Measurements from ENCODE around the gene GNAQ. TPM values are rescaled to one million over a fixed set of nuclear protein-coding genes. Genes with fewer than 3 reads are reported as not detected.

Gene GNAQ
- total and polyA plus RNA-seq, 2 experiments from 2014 or later: 21.1 to 43.1 TPM

GRCh38 chr9:77980622-77981021 lies 51.0 kb downstream of the GNAQ start:
- Histone ChIP-seq H2AFZ (no peak overlapping the region), H3K36me3 (ENCODE audit: insufficient read depth) (no peaks in the 10 kb centered on the region), H3K9me2 (ENCODE audit: insufficient read depth) (no peaks in the 10 kb centered on the region), H3K4me3 (no peak overlapping the region), H3K79me2 (replicated peaks; ENCODE audit: insufficient read depth) (peaks cover 75% of the 10 kb centered on the region), H3K27ac (ENCODE audit: low read depth) (no peak overlapping the region), H3K4me2 (no peak overlapping the region), H3F3A (replicated peaks; ENCODE audit: low read depth) (0 out of 2 replicates have a peak, but pooled peaks cover 3% of the 10 kb centered on the region), H3K27me3 (ENCODE audit: insufficient read depth) (no peaks in the 10 kb centered on the region), H3K4me1 (ENCODE audit: insufficient read depth) (peaks cover 19% of the 10 kb centered on the region), H4K20me1 (replicated peaks; ENCODE audit: insufficient read depth) (peaks cover 3% of the 10 kb centered on the region)
- H3K36me3 Mint-ChIP-seq (ENCODE audit: low read depth): 0 out of 3 replicates have a peak, but pooled peaks cover 3% of the 10 kb centered on the region
- H3K27ac Mint-ChIP-seq: peak overlapping the region; percentile 56; the same call in 1 of the 2 replicates
- H3K4me1 Mint-ChIP-seq: peaks cover 47% of the 10 kb centered on the region
- DNase-seq (ENCODE audit: low spot score) (no peak), ATAC-seq (no peak)
- H3K4me3 Mint-ChIP-seq: no peak overlapping the region
- H3K9me3 Mint-ChIP-seq: no peaks in the 10 kb centered on the region
- peaks cover 6% of the 10 kb centered on the region for H3K27me3 Mint-ChIP-seq (ENCODE audit: insufficient read depth, low read depth, poor library complexity)
- TF ChIP-seq CREB1 (CRISPR knock-in tag; IDR thresholded peaks at IDR 0.05; ENCODE audit: low read depth) (no peak), ETS1 (IDR thresholded peaks at IDR 0.05) (no peak), EZH2phosphoT487 (IDR thresholded peaks at IDR 0.05; ENCODE audit: unreplicated experiment) (no peak), NANOG (IDR thresholded peaks at IDR 0.05; ENCODE audit: borderline replicate concordance) (no peak), CTCF (conservative IDR thresholded peaks at IDR 0.05; ENCODE audit: low read depth in 2 of 2) (no peak), JUNB (IDR thresholded peaks at IDR 0.05; ENCODE audit: unreplicated experiment) (no peak), REST (IDR thresholded peaks at IDR 0.05; ENCODE audit: unreplicated experiment) (no peak), EZH2 (IDR thresholded peaks at IDR 0.05; ENCODE audit: low read depth, unreplicated experiment) (no peak), STAT1 (IDR thresholded peaks at IDR 0.05; ENCODE audit: unreplicated experiment) (no peak), POLR2AphosphoS5 (IDR thresholded peaks at IDR 0.05; ENCODE audit: low read depth) (no peak), ZNF331 (CRISPR knock-in tag; IDR thresholded peaks at IDR 0.05; ENCODE audit: low read depth) (no peak), ZNF114 (CRISPR knock-in tag; IDR thresholded peaks at IDR 0.05) (no peak)
- TF ChIP-seq, protein P1, sequence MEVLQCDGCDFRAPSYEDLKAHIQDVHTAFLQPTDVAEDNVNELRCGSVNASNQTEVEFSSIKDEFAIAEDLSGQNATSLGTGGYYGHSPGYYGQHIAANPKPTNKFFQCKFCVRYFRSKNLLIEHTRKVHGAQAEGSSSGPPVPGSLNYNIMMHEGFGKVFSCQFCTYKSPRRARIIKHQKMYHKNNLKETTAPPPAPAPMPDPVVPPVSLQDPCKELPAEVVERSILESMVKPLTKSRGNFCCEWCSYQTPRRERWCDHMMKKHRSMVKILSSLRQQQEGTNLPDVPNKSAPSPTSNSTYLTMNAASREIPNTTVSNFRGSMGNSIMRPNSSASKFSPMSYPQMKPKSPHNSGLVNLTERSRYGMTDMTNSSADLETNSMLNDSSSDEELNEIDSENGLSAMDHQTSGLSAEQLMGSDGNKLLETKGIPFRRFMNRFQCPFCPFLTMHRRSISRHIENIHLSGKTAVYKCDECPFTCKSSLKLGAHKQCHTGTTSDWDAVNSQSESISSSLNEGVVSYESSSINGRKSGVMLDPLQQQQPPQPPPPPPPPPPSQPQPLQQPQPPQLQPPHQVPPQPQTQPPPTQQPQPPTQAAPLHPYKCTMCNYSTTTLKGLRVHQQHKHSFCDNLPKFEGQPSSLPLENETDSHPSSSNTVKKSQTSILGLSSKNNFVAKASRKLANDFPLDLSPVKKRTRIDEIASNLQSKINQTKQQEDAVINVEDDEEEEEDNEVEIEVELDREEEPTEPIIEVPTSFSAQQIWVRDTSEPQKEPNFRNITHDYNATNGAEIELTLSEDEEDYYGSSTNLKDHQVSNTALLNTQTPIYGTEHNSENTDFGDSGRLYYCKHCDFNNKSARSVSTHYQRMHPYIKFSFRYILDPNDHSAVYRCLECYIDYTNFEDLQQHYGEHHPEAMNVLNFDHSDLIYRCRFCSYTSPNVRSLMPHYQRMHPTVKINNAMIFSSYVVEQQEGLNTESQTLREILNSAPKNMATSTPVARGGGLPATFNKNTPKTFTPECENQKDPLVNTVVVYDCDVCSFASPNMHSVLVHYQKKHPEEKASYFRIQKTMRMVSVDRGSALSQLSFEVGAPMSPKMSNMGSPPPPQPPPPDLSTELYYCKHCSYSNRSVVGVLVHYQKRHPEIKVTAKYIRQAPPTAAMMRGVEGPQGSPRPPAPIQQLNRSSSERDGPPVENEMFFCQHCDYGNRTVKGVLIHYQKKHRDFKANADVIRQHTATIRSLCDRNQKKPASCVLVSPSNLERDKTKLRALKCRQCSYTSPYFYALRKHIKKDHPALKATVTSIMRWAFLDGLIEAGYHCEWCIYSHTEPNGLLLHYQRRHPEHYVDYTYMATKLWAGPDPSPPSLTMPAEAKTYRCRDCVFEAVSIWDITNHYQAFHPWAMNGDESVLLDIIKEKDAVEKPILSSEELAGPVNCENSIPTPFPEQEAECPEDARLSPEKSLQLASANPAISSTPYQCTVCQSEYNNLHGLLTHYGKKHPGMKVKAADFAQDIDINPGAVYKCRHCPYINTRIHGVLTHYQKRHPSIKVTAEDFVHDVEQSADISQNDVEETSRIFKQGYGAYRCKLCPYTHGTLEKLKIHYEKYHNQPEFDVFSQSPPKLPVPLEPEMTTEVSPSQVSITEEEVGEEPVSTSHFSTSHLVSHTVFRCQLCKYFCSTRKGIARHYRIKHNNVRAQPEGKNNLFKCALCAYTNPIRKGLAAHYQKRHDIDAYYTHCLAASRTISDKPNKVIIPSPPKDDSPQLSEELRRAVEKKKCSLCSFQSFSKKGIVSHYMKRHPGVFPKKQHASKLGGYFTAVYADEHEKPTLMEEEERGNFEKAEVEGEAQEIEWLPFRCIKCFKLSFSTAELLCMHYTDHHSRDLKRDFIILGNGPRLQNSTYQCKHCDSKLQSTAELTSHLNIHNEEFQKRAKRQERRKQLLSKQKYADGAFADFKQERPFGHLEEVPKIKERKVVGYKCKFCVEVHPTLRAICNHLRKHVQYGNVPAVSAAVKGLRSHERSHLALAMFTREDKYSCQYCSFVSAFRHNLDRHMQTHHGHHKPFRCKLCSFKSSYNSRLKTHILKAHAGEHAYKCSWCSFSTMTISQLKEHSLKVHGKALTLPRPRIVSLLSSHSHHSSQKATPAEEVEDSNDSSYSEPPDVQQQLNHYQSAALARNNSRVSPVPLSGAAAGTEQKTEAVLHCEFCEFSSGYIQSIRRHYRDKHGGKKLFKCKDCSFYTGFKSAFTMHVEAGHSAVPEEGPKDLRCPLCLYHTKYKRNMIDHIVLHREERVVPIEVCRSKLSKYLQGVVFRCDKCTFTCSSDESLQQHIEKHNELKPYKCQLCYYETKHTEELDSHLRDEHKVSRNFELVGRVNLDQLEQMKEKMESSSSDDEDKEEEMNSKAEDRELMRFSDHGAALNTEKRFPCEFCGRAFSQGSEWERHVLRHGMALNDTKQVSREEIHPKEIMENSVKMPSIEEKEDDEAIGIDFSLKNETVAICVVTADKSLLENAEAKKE (CRISPR knock-in tag; IDR thresholded peaks at IDR 0.05): no peak
